DMS79 (cell line): ENCODE data around the gene USP33.
A peak's percentile ranks its signal among the peaks of the same experiment; 100 is the strongest.
"Not testable (repeated sequence)": the region's sequence is repeated elsewhere in the genome, so short reads cannot be mapped to it uniquely, and the experiment has no call there.

Source experiments
- DNase-seq: peaks from one replicate; lab custom pipeline; 2025; lab: John Stamatoyannopoulos, UW

The USP33 gene

DNA sequence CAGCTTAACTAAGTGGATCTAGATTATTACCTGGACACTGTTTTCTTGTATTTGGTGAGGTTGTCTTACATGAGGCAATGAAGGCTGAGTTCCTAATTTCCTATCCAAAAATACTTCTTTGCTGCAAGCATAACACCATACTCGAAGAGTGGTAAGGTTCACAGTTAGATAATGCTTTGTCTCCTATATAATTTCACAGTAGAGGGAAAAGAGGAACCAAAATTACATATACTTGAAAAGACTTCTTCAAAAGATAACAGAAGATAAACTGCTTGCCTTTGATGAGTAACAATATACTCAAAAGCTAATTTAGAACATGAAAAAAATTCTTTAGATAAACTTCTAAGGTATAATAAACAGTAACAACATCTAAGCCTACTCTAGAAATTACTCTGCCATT, 20.4 kb downstream of the USP33 start:
- no peak for DNase-seq

DNA sequence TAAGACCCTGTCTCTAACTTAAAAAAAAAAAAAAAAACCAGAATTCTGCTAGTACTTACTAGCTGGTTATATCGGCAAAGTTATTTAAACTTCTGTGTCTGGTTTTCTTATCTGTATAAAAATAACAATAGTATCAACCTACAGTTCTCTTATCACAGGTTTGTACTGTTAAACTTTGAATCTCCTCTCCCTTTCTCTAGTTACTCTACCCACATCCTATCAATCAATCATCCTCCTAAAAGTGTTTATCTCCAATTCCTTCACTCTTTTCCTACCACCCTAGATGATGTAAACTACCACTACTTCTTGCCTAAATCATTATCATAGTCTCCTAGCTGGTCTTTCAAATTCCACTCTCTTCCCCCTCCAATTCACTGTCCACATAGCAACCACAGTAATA, 27.6 kb downstream of the USP33 start:
- DNase-seq = no peak

DNA sequence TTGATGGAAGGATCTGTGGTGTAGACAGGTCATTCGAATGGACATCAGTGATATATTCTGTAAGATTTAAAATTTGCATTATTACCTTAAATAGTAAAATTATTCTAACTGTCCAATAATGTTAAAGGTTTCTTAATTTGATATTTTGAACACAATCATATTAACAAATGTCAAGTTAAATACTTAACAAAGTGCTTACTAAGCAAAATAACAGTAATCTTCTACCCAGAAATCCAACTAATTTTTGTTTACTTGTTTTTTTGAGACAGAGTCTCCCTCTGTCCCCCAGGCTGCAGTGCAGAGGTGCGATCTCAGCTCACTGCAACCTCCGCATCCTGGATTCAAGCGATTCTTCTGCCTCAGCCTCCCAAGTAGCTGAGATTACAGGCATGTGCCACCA, 33.9 kb downstream of the USP33 start:
- DNase-seq = no peak

DNA sequence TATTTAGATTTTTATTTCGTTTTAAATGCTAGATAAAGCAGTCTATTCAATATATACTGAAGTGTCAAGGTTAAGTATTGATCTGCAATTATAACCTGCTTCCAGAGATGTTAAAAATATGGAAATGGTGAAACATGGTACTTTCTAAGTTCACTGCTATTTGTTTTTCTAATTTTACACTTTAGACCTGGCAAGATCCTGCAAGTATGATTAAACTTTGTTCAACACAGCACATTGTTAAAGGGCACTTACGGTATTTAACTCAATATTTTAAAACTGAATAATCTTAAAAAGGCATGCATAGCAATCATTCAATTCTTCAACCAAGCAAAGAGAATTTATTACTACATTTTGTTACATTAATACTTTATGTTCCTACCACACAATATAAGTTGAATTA, 41.5 kb downstream of the USP33 start:
- DNase-seq = no peak

DNA sequence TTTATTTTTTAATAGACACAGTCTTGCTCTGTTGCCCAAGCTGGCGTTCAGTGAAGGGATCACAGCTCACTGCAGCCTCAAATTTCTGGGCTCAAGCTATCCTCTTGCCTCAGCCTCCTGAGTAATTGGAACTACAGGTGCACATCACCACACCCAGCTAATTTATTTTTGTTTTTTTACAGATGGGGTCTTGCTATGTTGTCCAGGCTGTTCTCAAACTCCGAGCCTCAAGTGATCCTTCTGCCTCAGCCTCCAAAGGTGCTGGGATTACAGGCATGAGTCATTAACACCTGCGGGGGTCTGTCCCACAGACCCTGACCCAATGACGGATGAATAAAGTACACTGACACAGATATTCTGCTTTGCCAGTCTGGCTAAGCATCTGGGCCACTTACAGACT, 43.6 kb downstream of the USP33 start:
- DNase-seq = no peak

DNA sequence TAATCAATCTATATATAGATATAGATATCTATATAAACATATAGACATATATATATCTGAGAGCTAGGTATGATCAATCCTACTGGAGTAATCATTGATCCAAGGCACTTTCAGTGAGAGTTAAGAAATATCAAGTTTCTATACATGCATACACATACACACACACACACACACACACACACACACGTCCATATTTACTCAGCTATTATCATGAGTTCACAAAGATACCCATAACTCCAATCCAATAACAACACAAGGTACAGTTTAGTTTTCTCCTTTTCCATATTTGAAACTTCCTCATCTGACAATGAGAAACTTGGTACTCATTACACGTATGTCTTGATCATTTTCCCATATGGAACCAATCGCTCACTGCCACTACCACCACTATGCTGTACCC, 49.9 kb downstream of the USP33 start:
- DNase-seq = no peak

DNA sequence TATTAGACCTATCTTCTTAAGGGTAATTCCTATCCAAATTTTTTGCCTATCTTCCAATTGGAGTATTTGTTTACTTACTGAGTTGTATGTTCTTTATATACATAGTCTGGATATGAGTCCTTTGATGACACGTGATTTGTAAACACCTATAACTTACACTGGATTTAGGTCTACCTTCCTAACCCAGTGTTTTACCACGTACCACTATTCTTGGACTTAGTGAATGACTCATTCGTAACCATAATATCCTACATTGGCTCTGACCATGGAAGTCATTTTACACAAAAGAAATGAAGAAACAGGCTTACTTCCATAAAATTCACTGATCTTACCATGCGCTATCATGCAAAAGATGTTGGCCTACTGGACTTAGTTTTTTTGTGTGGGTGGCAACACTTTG, 53.3 kb downstream of the USP33 start:
- DNase-seq = no peak

DNA sequence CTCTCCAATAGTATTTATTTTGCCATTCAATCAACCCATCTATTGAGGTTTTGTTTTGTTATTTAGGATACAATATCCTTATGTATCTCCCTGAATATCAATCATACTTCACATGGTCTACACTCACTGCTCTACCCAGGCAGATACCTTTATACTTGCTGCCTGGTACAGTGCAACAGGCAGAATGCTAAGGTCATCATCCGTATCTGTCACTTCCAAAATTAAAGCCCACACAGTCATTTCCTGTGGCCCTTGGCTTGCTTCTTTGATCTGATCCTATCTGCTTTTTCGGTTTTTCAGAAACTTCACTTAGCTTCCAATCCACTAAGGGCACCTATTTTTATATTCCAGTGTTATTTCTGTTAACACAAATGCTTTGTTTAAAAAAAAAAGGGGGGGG, 54.9 kb downstream of the USP33 start:
- DNase-seq = no peak

DNA sequence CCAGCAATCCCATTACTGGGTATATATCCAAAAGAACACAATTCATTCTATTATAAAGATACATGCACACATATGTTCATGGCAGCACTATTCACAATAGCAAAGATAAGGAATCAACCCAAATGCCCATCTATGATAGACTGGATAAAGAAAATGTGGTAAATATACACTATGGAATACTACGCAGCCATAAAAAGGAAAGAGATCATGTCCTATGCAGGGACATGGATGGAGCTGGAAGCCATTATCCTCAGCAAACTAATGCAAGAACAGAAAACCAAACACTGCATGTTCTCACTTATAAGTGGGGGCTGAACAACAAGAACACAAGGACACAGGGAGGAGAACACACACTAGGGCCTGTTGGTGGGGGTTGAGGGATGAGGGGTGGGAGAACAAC, 60.0 kb downstream of the USP33 start:
- not testable (repeated sequence) for DNase-seq

DNA sequence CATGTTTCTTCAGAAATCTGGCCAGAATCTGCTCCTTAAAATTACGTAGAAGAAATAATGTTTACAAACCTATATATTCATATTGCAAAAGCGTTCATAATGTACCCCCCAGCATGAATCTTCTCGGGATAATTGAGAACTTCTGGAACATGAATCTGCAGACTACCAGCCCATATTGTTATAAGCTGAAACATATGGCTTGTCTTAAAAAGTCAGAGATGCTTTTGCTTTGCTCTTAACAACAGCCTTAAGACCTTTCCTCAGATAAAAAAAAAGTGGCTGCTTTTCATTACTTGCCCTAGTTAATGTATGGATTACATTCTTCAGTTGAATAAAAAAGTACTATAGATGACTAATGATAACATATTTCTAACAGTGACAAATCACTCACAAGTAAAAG, 62.2 kb downstream of the USP33 start:
- no peak for DNase-seq

DNA sequence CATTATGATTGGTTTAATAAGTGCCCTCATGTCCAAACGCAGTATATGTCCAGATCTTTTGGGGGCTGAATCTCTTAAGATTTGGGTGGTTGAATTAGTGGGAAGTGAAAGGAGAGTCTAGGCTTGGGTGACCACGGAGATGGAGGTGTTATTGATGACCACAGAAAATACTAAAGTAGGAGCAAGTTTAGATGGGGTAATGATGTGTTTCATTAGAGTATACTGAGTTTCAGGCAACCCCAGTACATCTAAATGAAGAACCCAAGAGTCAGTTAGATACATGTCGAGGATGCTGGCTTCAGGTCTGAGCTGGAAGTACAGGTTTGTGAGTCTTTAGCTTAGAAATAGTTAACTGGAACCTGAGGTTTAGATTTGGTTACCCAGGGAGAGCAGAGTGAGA, 70.7 kb downstream of the USP33 start:
- no peak for DNase-seq

DNA sequence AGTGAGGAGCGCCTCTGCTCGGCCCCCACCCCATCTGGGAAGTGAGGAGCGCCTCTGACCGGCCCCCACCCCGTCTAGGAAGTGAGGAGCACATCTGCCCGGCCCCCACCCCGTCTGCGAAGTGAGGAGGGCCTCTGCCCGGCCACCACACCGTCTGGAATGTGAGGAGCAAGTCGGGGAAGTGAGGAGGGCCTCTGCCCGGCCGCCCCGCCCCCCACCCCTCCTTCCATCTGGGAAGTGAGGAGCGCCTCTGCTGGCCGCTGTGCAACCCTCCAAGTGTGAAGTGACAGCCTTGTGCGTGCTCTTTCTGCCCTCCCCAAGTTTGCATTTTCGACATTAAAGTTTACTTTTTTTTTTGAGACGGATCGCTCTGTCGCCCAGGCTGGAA, 72.1 kb downstream of the USP33 start:
- DNase-seq = no peak

DNA sequence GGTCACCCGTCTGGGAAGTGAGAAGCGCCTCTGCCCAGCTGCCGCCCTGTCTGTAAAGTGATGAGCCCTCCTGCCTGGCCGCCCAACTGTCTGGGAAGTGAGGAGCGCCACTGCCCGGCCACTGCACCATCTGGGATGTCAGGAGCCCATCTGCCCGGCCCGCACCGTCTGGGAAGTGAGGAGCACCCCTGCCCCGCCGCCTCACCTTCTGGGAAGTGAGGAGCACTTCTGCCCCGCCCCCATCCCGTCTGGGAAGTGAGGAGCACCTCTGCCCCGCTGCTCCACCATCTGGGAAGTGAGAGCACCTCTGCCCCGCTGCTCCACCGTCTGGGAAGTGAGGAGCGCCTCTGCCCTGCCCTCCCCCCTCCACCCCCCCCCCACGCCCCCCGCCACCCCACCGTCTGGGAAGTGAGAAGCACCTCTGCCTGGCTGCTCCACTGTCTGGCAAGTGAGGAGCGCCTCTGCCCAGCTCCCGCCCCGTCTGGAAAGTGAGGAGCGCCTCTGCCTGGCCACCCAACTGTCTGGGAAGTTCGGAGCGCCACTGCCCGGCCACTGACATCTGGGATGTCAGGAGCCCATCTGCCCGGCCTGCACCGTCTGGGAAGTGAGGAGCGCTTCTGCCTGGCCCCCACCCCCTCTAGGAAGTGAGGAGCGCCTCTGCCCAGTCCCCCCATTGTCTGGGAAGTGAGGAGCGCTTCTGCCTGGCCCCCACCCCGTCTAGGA, 72.7 kb downstream of the USP33 start:
- no peak for DNase-seq

DNA sequence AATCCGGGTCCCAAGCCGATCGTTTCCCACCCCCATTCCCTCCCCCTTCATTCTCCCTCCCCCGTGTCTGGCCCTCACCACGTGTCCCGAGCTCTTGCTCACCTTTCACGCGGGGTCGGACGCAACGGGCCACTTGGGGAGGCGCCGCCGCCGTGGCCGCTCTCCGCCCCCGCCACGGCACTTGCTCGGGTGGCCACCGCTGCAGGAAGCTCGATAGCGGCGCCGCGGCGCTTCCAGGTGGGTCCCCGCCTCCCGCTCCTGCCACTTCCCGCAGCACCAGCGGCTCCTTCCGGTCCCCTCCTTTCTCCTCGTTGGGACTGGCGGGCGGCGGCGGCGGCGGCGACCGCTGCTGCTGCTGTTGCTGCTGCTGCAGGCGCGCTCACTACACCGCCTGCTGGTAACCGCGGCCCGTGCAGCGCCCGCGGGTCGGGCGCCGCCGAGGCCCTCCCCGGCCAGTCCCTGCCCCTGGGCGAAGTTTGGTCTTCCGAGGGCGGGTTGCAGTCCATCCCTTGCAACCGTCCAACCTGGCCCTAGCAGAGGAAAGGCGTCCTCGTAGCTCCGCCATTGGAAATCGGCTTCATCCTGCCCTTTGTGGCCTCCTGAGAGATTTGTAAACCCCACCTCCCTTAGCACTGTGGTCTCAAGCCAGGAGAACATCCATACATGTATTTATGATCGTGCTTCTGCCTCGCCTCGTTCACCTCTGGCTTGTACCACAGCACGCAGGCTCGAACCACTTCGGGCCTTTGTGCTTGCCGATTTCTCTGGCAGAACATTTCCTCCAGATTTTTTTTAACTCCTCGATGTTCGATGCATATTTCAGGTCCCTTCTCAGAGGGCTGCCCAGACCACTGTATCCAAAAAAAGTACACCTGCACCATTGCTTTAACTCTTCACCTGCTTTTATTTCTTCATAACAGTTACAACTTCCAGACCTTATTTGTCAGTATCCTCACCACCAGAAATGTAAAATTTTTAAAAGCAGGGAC, 76.2 kb downstream of the USP33 start:
- DNase-seq = peak; percentile 68

DNA sequence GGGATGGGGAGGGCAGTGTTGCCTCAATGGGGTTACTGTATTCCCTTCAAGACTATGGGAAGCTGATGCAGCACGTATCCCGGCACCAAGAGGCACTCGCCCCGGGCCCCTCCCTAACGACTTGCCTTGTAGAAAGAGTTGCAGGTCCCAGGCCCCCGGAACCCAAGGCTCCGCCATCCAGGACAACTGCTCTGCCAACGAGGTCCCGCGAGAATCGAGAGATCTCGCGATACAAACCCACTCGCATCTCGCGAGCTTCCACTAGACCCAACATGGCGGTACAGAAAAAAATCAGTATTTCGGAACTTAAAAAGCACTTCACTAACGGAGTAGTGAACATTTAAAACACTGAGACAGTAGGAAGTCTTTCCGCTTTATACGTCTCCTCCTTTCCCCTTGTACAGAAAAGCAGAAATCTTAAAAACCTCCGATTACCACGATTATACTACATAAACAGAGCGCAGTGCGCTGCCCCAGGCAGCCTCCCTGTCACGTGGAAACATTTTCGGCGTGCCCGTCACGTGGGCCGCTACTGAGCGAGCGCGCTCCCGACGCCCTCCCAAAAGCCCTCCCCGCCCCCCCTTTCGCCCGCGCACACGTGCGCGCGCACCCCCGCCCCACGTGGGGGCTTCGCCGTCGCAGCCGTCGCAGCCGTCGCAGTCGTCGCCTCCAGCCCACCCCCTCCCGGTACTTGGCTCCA, 77.0 kb downstream of the USP33 start, which contains the start of gene ZZZ3:
Gene ZZZ3 (minus strand): TSS at position 199 of the 700 bp plus-strand sequence. CDS start 49,304 bp downstream, outside the sequence.
- DNase-seq = peak; percentile 89

DNA sequence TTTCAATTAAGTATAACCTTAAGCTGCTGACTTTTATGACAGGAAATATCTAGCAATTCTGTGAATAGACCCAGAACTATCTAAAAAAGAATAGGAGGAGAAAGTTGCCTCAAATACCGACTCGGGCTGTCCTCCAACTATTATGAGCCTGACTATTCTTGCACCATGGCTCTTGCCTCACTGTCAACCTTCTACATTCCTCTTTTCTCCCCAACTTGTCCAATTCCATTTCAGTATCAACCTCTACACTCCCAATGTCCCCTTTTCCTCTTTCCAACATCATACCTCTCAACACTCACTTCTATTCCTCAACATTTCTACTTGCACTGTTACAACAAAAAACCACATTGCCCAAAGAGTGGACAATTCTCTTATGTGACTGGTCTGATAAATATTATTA, 79.5 kb downstream of the USP33 start:
- no peak for DNase-seq

DNA sequence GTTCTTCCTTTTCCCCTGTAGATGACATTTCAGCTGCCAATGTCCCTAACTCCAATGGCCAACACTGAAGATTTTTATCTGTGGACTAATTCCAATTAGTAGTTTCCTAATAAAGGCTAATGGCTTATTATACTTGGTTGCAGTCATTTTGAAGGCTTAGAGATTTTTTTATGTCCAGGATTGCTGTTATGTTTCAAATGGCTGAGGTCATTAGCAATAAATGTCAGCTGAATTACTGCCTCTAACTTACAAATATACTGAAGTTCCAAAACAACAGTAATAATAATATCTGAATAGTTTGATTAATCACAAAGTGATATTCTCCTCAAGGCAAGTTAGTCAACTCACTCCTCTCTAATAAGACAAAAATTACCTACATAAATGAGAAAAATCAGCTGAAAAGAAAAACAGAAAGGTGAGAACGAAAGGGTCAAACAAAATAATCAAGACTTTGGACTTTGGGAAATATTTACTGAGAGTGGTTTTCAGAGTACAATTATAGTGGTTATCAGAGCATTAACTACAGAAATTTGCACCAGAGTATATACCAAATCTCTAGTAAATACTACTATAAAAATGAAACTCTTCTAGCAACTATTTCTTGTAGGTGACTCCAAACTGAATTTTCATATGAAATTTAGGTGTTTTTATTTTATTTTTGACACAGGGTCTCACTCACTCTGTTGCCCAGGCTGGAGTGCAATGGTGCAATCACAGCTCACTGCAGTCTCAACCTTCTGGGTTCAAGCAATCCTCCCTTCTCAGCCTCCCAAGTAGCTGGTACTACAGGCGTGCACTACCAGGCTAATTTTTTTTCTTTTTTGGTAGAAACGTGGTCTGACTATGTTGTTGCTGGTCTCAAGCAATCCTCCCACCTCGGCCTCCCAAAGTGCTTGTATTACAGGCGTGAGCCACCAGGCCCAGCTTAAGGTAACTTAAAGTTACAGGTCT, 80.7 kb downstream of the USP33 start:
- no peak for DNase-seq

DNA sequence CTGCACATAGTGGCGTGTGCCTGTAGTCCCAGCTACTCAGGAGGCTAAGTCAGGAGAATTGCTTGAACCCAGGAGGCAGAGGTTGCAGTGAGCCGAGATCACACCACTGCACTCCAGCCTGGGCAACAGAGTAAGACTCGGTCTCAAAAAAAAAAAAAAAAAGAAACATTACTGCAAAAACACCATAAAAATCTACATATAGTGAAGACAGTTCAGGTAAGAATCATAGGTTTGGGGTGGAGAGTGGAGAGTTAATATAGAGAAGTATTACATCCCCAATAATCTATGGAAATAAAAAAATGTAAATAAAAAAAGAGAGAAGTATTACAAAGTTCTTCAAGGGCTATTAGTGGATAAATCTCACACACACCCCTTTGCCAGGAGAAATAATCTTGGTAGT, 84.8 kb downstream of the USP33 start:
- not testable (repeated sequence) for DNase-seq

DNA sequence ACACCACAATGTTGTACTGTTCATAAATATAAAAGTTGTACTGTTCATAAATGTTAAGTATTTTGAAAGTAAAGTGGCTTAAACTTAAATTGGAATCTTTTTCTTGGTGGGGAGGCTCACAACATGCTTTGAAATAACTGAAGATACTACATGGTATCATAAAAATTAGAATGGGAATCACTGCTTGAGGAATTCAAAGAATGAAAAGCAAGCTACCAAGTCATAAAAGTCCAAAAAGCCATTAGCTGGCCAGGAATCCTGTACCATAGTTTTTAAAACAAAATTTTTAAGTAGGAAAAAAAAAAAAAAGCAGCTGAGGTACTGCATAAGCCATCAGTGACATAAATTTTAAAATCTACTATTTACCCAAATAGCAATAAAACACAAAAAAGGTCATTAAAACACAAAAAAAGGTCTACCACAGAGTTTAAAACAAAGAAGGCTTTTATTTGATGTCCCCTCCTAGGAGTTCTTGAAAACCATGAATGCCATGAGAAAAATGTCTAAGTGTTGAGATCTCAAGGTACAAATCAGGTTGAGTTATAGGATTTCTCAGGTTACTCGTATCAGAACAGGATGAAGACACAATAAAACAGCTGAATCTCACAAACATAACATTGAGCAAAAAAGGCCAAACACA, 85.8 kb downstream of the USP33 start:
- no peak for DNase-seq

DNA sequence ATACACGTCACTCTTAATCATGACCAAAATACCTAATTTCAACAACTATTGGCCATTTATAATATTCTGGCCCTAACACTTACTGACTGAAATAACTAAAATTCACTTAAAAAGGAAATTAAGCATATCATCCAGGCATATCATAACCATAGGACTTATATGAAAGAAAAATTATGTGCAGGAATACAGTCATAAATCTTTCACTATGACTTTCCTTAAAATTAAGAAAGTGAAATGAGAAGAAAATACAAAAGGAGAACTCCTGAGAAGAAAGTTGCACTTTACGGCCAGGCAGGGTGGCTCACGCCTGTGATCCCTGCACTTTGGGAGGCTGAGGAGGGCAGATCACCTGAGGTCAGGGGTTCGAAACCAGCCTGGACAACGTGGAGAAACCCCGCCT, 86.6 kb downstream of the USP33 start:
- no peak for DNase-seq

DNA sequence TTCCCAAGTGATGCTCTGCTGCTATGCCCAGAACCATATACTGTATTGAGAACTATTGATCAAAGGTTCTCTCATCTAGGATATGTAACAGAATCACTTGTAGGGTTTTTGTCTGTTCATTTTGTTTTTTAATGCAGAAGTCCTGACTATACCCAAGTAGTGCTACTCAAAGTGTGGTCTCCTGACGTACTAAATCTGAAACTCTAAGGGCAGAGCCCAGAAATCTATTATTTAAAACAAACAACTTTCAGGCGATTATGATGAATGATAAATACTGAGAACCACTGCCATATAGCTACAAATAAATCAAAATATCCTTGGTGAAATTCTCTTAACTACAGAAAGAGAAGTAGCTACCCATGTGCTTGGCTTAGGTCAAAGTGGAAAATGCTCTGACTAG, 87.3 kb downstream of the USP33 start:
- DNase-seq = no peak
